ENCODE data around the gene KANTR.

DNA sequence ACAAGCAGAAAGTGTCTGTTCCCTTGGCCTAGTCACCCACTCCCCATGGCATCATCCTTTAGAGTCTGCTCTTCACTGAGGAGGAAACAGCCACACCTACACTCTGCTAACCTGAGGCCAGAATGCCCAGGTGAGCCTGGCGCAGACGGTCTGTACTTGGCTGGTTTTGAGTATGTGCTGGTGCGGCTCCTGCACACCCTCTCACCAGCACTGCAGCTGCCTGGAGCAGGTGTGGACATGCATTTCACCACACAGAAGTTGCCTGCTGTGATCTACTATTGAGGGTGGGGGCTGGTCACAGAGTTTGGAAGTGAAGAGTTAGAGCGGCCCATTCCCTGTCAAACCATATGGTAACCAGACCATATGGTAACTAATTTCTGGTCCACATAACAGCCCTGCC, 39.5 kb downstream of the KANTR start:
- TF ChIP-seq TAF1 (IDR thresholded peaks at IDR 0.05; ENCODE audit: low read depth, low read length) (no peak), POLR2A (IDR thresholded peaks at IDR 0.05; ENCODE audit: low read depth, low read length) (no peak), POLR2AphosphoS5 (IDR thresholded peaks at IDR 0.05; ENCODE audit: low read depth, low read length) (no peak), PAX5 (IDR thresholded peaks at IDR 0.05; ENCODE audit: insufficient read depth, low read length, severe bottlenecking) (no peak), POU2F2 (IDR thresholded peaks at IDR 0.05; ENCODE audit: low read depth, low read length) (no peak)
